Measurements from ENCODE around the gene DMPK.

DMPK gene

DNA sequence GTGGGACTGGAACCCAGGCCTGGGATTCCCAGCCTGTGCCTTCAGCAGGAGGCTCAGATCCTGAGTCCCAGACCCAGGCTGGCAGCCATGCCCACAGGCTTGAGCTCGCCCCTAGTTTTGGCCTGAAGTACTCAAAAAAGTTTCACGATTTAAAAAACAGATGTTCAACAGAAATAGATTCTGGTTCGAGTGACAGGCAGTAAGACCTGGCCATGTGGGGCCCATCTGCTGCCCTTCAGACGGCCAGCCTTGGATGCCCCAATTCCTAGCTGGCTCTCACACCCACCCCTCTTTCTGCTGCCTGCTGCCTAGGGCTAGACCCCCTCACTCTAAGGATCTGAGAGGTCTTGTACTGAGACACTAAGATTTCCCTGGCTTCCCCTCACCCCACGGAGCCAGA, 2.8 kb upstream of the DMPK start:
- FAIRE-seq = no peak

- no peak for FAIRE-seq
Measured at GRCh38 chr19:45784096-45784495, 1.8 kb upstream of the DMPK start.

DNA sequence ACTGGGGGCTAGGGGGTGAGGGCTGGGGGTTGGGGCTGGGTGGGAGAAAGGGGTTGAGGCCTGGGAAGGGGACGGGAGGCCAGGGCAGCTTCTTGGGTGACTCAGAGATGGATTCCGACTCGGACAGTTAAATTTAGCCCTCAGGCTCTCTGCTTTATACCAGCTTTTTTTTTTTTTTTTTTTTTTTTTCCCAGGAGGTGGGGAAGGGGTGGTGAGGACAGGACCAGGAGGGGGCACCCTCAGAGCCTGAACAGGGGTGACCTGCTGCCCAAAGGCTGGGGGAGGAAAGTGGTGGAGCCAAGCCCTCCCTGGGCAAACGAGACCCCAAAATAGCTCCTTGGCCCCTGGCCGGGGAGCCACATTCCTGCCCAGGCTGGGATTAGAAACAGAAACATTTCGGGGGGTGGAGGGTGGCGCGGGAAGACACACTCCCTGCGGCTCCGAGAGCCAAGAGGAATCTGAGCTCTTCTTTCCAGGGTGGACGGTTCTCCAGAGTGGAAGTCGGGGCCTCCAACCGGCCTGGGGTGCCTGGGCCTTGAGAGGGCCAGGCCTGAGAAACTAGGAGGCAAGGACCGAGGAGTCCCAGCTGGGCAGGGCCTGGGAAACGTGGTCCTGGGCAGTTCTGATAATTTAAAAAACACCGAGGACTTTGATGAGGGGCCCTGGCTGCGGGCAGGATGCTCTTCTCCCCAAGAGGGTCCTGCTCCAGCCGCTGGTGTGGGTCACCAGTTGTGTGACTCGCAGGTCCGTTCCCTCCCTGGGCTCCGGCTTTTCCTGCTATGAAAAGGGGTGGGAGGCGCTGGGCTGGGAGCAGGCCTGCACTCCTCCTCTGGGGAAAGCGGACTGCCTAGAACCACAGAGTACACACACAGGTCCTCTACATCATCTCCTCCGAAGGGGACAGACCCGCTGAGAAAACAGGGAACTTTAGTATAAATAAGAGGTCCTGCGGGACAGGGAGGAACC, 813 bp upstream of the DMPK start:
- no peak for FAIRE-seq

GRCh38 chr19:45781214-45782161, 802 bp downstream of the DMPK start:
- no peak for FAIRE-seq

GRCh38 chr19:45780448-45781213, 1.7 kb downstream of the DMPK start:
- FAIRE-seq = no peak

DNA sequence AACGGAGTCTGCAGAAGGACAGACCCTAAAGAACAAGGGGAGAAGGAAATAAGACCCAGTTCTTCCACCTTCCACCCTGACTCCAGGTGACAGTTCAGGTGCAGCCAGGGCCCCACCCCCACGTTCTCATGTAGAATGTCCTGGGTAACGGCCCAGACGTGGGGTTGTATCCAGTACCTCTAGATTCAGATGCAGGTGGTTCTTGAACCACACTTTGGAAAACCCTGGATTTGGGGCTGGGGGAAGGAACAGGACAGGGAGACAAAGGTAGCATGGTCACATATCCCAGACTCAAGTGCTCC, 2.2 kb downstream of the DMPK start:
- FAIRE-seq = no peak

- FAIRE-seq = no peak
Measured at GRCh38 chr19:45779231-45780145, 2.8 kb downstream of the DMPK start.

GRCh38 chr19:45778010-45778661, 4.2 kb downstream of the DMPK start:
- FAIRE-seq = no peak

DNA sequence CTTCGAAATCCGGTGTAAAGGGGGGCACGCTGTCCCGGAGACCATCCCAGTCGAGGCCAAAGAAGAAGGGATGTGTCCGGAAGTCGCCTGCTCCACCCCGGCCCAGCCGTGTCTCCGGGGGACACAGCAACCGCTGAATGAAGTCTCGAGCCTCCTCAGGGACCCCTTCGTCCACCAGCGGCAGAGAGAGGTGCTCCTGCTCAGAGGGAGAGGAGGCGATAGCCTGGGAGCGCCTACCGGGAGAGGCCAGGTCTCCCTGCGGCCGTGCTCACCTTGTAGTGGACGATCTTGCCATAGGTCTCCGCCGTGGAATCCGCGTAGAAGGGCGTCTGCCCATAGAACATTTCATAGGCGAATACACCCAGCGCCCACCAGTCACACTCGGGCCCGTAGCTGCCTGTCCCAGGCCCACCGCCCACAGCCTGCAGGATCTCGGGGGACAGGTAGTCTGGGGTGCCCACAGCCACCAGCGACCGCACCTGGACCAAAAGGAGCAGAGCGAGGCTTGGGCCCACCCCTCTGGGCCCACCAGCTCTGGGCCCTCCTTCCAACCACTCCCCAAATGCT, 4.8 kb downstream of the DMPK start:
- FAIRE-seq = no peak

- FAIRE-seq = no peak
Measured at GRCh38 chr19:45774765-45775164, 7.5 kb downstream of the DMPK start.

DNA sequence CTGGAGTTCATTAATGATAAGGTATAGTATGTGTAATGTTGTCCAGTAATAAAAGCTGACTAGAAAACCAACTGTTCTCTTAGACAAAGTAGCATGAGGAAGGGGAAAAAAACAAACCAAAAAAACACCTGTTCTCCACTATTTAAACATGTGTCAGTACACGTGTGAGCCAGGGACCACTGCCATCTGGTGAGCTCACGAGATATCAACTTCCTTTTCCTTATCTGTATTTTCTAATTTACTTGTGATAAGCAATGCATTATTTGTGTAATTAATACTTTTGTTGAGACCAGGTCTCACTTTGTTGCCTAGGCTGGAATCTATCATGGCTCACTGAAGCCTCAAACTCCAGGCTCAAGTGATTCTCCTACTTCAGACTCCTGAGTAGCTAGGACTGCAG, 8.9 kb downstream of the DMPK start:
- FAIRE-seq = no peak

- FAIRE-seq = no peak
Measured at GRCh38 chr19:45772912-45773311, 9.4 kb downstream of the DMPK start.

GRCh38 chr19:45772130-45772840, 10.0 kb downstream of the DMPK start:
- FAIRE-seq = no peak

GRCh38 chr19:45771311-45771933, 10.9 kb downstream of the DMPK start:
- FAIRE-seq = no peak

GRCh38 chr19:45770192-45771101, 11.8 kb downstream of the DMPK start:
- peak; percentile 96 for FAIRE-seq

- FAIRE-seq = no peak
Measured at GRCh38 chr19:45769821-45770191, 12.5 kb downstream of the DMPK start.

DNA sequence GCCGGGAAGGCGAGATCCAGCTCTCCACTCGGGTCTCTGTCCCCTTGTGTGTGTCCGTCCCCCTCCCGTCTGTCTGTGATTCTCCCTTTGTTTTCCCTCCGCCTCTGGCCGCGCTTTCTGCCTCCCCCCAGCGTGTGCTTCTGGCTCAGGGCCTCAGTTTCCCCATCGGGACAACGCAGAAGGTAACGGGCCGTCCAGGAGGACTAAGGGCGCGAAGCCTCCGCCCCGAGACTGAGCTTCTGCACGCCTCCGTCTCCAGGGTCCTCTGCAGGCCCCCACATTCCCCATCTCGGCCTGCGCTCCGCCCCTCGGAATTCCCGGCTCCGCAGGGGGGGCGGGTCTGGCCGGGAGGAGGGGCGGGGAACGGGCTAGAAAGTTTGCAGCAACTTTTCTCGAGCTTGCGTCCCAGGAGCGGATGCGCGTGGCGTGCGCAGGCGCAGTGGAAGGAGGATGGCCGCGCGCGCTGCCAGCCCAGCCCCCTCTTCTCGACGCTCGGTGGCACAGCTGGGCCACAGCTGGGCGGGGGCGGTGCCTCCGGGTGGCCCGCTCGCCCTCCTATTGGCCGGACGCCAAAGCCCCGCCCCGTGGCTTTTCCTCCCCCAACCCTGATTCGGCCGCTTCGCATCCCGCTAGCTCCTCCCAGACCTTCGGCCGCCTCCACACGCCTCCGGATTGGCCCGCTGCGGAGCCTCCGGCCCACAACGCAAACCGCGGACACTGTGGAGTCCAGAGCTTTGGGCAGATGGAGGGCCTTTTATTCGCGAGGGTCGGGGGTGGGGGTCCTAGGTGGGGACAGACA, 13.1 kb downstream of the DMPK start, which contains the start of gene SIX5:
SIX5 (minus strand) TSS at position 269 of the 799 bp plus-strand sequence. CDS start 408 bp downstream, outside the sequence.
- FAIRE-seq = peak; percentile 96

- FAIRE-seq = no peak
Measured at GRCh38 chr19:45768655-45768983, 13.7 kb downstream of the DMPK start.
